Measurements from ENCODE around the gene ZCCHC8.
"Not testable (repeated sequence)": the region's sequence is repeated elsewhere in the genome, so short reads cannot be mapped to it uniquely, and the experiment has no call there.

ZCCHC8 gene

GRCh38 chr12:122506393-122506938, 5.7 kb upstream of the ZCCHC8 start:
- DNase-seq: no peak

DNA sequence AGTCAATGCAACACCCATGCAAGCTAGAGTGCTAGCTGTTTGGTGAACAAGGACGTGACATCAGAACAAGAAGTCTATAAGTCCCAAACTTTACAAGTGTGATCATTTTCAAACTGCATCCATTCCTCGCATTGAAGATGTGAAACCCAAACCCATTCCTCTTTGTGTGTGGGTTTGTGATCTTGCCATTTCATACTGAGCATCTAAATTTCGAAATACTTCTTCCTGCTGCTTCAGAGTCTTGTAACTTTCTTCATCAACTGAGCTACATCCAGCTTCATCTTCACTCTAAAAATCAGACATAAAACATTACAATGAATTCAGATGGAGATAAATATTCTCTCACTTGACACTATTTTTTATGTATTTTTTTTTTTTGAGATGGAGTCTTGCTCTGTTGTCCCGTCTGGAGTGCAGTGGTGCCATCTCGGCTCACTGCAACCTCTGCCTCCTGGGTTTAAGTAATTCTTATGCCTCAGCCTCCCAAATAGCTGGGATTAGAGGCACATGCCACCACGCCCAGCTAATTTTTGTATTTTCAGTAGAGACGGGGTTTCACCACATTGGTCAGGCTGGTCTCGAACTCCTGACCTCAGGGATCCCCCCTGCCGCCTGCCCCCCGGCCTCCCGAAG, 4.8 kb upstream of the ZCCHC8 start:
- no peak for DNase-seq

GRCh38 chr12:122503783-122504590, 3.3 kb upstream of the ZCCHC8 start:
- DNase-seq: no peak

- no peak for DNase-seq
Measured at GRCh38 chr12:122503147-122503751, 2.5 kb upstream of the ZCCHC8 start.

- no peak for DNase-seq
Measured at GRCh38 chr12:122501489-122501989, 807 bp upstream of the ZCCHC8 start.

GRCh38 chr12:122499991-122500684, 594 bp downstream of the ZCCHC8 start:
- peak; percentile 14 for DNase-seq

DNA sequence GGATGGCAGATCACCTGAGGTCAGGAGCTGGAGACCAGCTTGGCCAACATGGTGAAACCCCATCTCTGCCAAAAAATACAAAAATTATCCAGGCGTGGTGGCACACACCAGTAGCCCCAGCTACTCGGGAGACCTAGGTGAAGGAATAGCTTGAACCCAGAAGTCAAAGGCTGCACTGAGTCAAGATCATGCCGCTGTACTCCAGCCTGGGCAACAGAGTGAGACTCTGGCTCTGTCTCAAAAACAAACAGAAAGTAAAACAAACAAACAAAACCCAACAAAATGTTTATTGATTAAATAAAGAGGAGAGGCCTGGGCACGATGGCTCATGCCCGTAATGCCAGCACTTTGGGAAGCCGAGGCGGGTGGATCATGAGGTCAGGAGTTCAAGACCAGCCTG, 5.5 kb downstream of the ZCCHC8 start:
- no peak for DNase-seq

DNA sequence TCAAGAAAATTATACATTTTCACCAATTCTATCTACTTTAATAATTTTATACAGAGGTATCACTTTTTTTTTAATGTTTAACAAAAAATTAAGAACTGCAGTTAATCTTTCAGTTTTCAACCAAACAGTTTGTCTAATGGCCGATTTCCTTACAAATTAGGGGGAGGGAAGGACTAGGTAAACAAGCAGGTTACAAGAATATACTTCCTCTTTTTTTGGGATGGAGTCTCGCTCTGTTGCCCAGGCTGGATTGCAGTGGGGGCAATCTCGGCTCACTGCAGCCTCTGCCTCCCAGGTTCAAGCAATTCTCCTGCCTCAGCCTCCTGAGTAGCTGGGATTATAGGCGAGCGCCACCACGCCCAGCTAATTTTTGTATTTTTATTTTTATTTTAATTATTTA, 7.5 kb downstream of the ZCCHC8 start:
- DNase-seq: not testable (repeated sequence)

DNA sequence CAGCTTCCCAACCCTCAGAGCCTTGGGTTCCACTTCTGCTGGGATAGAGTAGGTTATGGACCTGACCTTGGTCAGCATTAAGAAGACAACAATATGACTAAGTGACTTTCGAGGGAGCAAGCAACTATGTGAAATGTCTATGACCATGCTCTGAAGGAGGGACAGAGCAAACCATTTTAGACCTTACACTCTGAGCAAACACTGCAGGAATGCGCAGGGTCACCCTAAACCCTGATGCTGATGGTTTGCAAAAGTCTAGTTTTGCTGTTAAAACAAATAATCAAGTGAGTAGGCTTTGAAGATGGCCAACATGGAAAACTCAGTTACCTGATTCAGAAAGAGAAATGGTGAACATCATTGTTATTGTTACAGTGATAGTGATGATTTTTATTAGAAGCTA, 8.7 kb downstream of the ZCCHC8 start:
- no peak for DNase-seq

GRCh38 chr12:122489038-122489437, 11.7 kb downstream of the ZCCHC8 start:
- no peak for DNase-seq

DNA sequence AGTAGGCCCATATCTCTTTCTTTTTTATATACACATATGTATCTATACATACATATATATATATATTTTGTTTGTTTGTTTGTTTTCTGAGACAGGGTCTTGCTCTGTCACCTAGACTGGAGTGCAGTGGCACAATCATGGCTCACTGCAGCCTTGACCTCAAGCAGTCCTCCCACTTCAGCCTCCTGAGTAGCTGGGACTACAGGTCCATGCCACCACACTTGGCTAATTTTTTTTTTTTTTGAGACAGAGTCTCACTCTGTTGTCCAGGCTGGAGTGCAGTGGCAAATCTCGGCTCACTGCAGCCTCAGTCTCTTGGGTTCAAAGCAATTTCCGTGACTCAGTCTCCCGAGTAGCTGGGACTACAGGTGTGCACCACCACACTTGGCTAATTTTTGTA, 12.9 kb downstream of the ZCCHC8 start:
- DNase-seq: not testable (repeated sequence)

DNA sequence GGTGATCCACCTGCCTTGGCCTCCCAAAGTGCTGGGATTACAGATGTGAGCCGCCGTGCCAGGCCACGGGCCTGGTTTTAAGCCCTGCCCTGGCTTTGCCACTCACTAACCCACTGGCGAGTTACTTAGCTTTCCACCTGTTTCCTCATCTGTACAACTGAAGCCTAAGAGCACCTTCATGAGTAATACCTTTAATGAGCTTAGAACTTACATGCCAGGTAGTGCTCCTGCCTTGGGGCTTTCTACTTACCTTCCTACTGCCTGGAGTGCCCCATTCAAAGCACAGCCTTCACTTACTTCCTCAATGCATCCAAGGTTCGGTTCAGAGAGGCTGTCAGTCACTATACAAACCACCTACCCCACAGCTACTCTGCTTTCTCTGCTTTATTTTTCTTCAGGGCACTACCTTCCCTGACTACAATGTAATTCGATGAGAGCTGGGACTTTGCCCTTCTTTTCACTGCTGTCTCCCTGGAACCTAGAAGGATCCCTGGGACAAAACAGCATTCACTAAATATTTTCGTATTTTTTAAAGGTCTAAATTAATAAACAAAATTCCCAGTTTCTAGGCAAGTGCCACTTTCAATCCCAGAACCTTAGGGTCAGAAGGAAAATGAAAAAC, 13.8 kb downstream of the ZCCHC8 start:
- no peak for DNase-seq

DNA sequence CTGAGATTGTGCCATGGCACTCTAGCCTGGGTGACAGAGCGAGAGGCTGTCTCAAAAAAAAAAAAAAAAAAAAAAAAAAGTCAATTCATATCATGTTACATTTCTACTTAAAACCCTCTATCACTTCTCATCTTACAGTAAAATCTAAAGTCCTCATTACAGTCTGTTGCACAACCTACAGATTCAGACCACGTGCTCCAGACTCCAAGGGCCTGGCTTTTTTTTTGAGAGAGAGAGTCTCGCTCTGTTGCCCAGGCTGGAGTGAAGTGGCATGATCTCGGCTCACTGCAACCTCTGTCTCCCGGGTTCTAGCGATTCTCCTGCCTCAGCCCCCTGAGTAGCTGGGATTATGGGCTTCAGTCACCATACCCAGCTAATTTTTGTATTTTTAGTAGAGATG, 14.4 kb downstream of the ZCCHC8 start:
- not testable (repeated sequence) for DNase-seq

DNA sequence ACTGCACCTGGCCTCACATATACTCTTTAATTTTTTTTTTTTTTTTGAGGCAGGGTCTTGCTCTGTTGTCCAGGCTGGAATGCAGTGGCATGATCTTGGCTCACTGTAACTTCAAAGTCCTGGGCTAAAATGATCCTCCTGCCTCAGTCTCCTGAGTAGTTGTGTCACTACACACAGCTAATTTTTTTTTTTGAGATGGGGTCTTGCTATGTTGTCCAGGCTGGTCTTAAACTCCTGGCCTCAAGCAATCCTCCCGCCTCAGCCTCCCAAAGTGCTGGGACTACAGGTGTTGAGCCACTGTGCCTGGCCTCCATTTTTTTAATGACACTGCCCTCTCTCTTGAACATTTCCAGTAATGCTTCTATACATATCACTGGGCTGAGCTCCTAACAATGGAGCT, 16.3 kb downstream of the ZCCHC8 start:
- DNase-seq: not testable (repeated sequence)

DNA sequence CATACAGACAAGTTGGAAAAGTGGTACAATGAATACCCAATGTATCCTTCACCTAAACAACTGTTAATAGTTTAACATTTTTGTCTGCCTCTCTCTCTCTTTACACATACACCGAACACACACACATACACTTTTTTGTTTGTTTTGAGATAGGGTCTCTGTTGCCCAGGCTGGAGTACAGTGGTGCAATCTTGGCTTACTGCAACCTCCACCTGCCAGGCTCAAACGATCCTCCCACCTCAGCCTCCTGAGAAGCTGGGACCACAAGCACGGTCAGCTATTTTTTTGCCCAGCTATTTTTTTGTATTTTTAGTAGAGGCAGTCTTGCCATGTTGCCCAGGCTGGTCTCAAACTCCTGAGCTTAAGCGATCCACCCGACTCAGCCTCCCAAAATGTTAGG, 16.8 kb downstream of the ZCCHC8 start:
- no peak for DNase-seq

DNA sequence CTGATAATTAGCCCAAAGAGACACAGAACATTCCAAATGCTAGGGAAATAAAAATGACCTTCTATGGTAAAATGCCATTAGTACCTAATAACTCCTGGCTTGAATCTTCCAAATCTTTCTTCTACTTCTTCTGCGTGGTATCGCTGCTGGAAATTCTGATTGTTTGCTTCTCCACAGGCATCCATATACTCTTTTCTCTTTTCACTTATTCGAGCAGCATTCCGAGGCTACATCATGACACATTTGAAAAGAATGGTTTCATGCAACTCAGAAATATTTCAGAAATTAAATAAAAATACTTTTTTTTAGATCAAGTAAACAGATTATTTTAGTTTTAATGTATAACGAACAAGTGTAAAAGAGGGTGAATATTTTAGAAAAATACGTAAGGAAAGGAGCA, 18.9 kb downstream of the ZCCHC8 start:
- DNase-seq: no peak

GRCh38 chr12:122480753-122481152, 20.0 kb downstream of the ZCCHC8 start:
- no peak for DNase-seq

- DNase-seq: no peak
Measured at GRCh38 chr12:122474324-122474716, 26.4 kb downstream of the ZCCHC8 start.

DNA sequence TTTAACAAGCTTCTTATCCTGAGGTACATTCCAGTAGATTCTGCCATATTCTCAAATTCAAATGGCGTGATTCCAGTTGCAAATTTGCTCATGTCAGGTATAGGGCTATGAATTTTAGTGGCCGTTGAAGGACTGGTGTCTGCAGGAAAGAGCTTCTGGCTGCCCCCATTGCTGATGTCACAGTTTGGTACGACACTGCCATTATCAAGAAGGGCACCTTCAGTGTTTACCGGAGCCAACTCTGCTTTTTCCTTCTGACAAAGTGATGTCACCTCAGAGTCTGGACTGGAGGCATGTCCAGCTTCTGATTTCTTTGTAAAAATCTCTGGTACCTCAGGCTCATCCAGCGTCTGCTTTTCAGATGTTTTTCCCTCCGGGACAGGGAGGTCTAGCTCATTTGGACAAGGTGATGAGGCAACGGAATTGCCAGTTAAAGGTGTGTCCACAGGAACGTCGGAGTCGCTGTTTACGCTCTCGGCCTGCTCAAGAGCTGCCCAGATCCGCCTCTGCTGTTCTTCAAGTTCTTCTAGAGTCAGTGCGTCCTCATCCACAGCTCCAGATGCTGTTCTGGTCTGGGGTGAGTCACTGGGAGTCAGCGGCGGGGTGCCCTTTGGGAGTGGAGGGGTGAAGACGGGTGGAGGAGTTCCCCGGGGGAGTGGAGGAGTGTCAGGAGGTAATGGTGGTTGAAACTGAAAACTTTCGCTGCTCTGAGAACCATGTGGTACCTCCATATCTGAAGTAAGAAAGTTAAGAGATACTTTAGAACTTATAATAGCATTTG, 27.0 kb downstream of the ZCCHC8 start:
- no peak for DNase-seq

GRCh38 chr12:122471324-122472226, 29.2 kb downstream of the ZCCHC8 start:
- no peak for DNase-seq

Data from T-helper 9 cell (primary cell).